K562 treated with DMSO at 1 percent for 12 hours (cell line): Measurements from ENCODE around the gene ZNF695. TPM values are rescaled to one million over a fixed set of nuclear protein-coding genes. Genes with fewer than 3 reads are reported as not detected.

Experiments
- total RNA-seq: library from RNA; unstranded; fragments of 300-600 nt; gene quantifications from 2 replicates; pipeline ENCODE4 v1.2.3, GENCODE V29; 2022; ENCODE audit not compliant: insufficient read depth

Gene ZNF695
- 9.9 and 10.9 TPM in 2 replicates for total RNA-seq

GRCh38 chr1:247007511-247008405, at the start of gene ZNF695:
Gene ZNF695 (minus strand): TSS chr1:247008057. CDS start chr1:247007908, 149 bp downstream.

Other genes starting within 250 kb of the ZNF695 start
- gene AHCTF1, start 76.1 kb downstream of the ZNF695 start, total RNA-seq: 7.4 and 26.4 TPM in 2 replicates
- gene ZNF670, start 70.8 kb upstream of the ZNF695 start, total RNA-seq: 2.0 and 4.0 TPM in 2 replicates
- 3.1 and 11.3 TPM in 2 replicates for gene ZNF669, start 96.3 kb upstream of the ZNF695 start, total RNA-seq
- gene ZNF124, start 164.0 kb upstream of the ZNF695 start, total RNA-seq: 6.5 and 15.8 TPM in 2 replicates
- gene VN1R5, start 248.0 kb upstream of the ZNF695 start, total RNA-seq: not detected in 2 replicates